HepG2 (cell line): ENCODE measurements around the gene ATRN. TPM values are rescaled to one million over a fixed set of nuclear protein-coding genes. Genes with fewer than 3 reads are reported as not detected.

Experiments used
- ATAC-seq: fragments of 200-7000 bp; cut with Tn5 transposase; 3 replicates; pipeline ENCODE4 v1.9.1; 2020; ENCODE audit warnings: mild to moderate bottlenecking, moderate library complexity
- BruUV-seq: library from RNA; stranded (reverse); fragments of 400-500 nt; replicated peaks from 2 replicates; lab custom pipeline; 2021; lab: Mats Ljungman, UMichigan
- CTCF ChIA-PET: fragments of 300-600 bp; formaldehyde crosslinking; extraction: SDS; loops from one replicate; lab custom pipeline; 2021; ENCODE audit warnings: low total read pairs, inconsistent platforms, low intra/inter-chr PET ratio; lab: Yijun Ruan, JAX
- POLR2A ChIA-PET: fragments of 350-600 bp; sonication (Branson Sonifier 250); formaldehyde crosslinking; loops from one replicate; lab custom pipeline; 2020; ENCODE audit warnings: antibody characterized with exemption, inconsistent platforms; lab: Yijun Ruan, JAX
- DNase-seq: peaks from one replicate; pipeline ENCODE4 v3.0.0-alpha.2; 2015; ENCODE audit warnings: low spot score
- FAIRE-seq: peaks from 3 replicates; lab custom pipeline; 2011; peaks lifted over from hg19 to GRCh38; lab: Jason Lieb, UNC
- H2AFZ ChIP-seq: one replicate; pipeline ENCODE4 v1.6.1; 2011; ENCODE audit warnings: low read length, inconsistent platforms
- H3K27ac ChIP-seq: fragments of 300-600 bp; 3 replicates; pipeline ENCODE4 v1.8.0; 2011; ENCODE audit warnings: mixed run types, mild to moderate bottlenecking, mixed read lengths, low read length, inconsistent platforms; ENCODE audit not compliant: insufficient read depth; ENCODE audit errors: extremely low read length
- H3K27me3 ChIP-seq, 2 experiments: fragments of 200-600 bp in 1 of 2; 2 replicates in 1 of 2; 3 replicates in 1 of 2; pipeline versions ENCODE4 v1.6.0 to v1.8.0; 2011; ENCODE audit warnings: low read length in 2 of 2, mild to moderate bottlenecking in 2 of 2, moderate library complexity in 2 of 2, inconsistent platforms in 1 of 2; ENCODE audit not compliant: insufficient read depth in 2 of 2, control insufficient read depth in 1 of 2
- H3K36me3 ChIP-seq, 2 experiments: fragments of 200-600 bp in 1 of 2; replicated peaks in 1 of 2; 2 replicates in 1 of 2; 3 replicates in 1 of 2; pipeline versions ENCODE4 v1.5.1 to v1.8.0; 2011; ENCODE audit warnings: low read length in 2 of 2, inconsistent platforms in 1 of 2; ENCODE audit not compliant: insufficient read depth in 2 of 2, control insufficient read depth in 1 of 2
- H3K4me1 ChIP-seq: 2 replicates; pipeline ENCODE4 v1.5.1; 2012; ENCODE audit warnings: low read length, inconsistent platforms; ENCODE audit not compliant: insufficient read depth
- H3K4me2 ChIP-seq: 2 replicates; pipeline ENCODE4 v1.6.0; 2011; ENCODE audit warnings: low read depth, low read length, inconsistent platforms
- H3K4me3 ChIP-seq, 3 experiments: fragments of 200-600 bp in 1 of 3; sonication (generic), shearing (Covaris generic) in 1 of 3; replicated peaks in 1 of 3; 2 replicates each; pipeline ENCODE4 v1.5.1; 2011 to 2016; ENCODE audit warnings: low read length in 3 of 3, inconsistent platforms in 2 of 3, low read depth in 2 of 3, mild to moderate bottlenecking in 2 of 3, control low read depth in 1 of 3, mixed read lengths in 1 of 3; ENCODE audit not compliant: insufficient read depth in 1 of 3
- H3K79me2 ChIP-seq: one replicate; pipeline ENCODE4 v1.6.1; 2011; ENCODE audit warnings: low read length, inconsistent platforms; ENCODE audit not compliant: insufficient read depth
- H3K9ac ChIP-seq: 2 replicates; pipeline ENCODE4 v1.6.0; 2011; ENCODE audit warnings: mild to moderate bottlenecking, low read depth, low read length, inconsistent platforms; ENCODE audit not compliant: insufficient read depth
- H3K9me3 ChIP-seq: 2 replicates; pipeline ENCODE4 v1.5.1; 2012; ENCODE audit warnings: mild to moderate bottlenecking, low read length
- H4K20me1 ChIP-seq: 2 replicates; pipeline ENCODE4 v1.6.0; 2011; ENCODE audit warnings: inconsistent platforms, mild to moderate bottlenecking, low read length, moderate library complexity; ENCODE audit not compliant: insufficient read depth
- ATF6 ChIP-seq: sonication (generic); formaldehyde crosslinking; conservative IDR thresholded peaks from 2 replicates; pipeline ENCODE4 v1.4.0; 2020; ENCODE audit warnings: missing genetic modification reagents
- BRCA1 ChIP-seq: sonication (generic); formaldehyde crosslinking; IDR thresholded peaks from 2 replicates; pipeline ENCODE4 v1.4.0; 2020; ENCODE audit warnings: missing genetic modification reagents
- CERS6 ChIP-seq: sonication (generic); formaldehyde crosslinking; IDR thresholded peaks from 2 replicates; pipeline ENCODE4 v1.5.0; 2020; ENCODE audit warnings: missing genetic modification reagents
- E2F2 ChIP-seq: sonication (generic); formaldehyde crosslinking; IDR thresholded peaks from 2 replicates; pipeline ENCODE4 v1.4.0; 2020; ENCODE audit warnings: missing genetic modification reagents, borderline replicate concordance
- EP300 ChIP-seq, 3 experiments: sonication (generic) in 1 of 3; formaldehyde crosslinking in 1 of 3; IDR thresholded peaks; 2 replicates each; pipeline versions ENCODE4 v1.5.1 to v1.6.1; 2011 to 2020; ENCODE audit warnings: low read depth in 2 of 3, low read length in 2 of 3, borderline replicate concordance in 1 of 3, improper control_type of control experiment in 1 of 3, mild to moderate bottlenecking in 1 of 3, missing genetic modification reagents in 1 of 3, moderate library complexity in 1 of 3
- GATA4 ChIP-seq: sonication (generic); IDR thresholded peaks from 2 replicates; pipeline ENCODE4 v1.6.1; 2016; ENCODE audit warnings: antibody characterized with exemption, low read depth, borderline replicate concordance
- HNF1B ChIP-seq: sonication (generic); formaldehyde crosslinking; IDR thresholded peaks from 2 replicates; pipeline ENCODE4 v1.5.1; 2020; ENCODE audit warnings: mild to moderate bottlenecking, moderate library complexity, missing genetic modification reagents
- KAT7 ChIP-seq: IDR thresholded peaks from 2 replicates; pipeline ENCODE4 v1.6.1; 2018; ENCODE audit warnings: borderline replicate concordance, missing compliant biosample characterization
- ZIK1 ChIP-seq: sonication (generic); formaldehyde crosslinking; IDR thresholded peaks from 2 replicates; pipeline ENCODE4 v1.5.0; 2020; ENCODE audit warnings: mild to moderate bottlenecking, low read depth, missing genetic modification reagents, borderline replicate concordance
- ZNF547 ChIP-seq: sonication (generic); formaldehyde crosslinking; IDR thresholded peaks from 2 replicates; pipeline ENCODE4 v1.5.1; 2020; ENCODE audit warnings: mild to moderate bottlenecking, missing genetic modification reagents
- ZNF644 ChIP-seq: IDR thresholded peaks from 2 replicates; pipeline ENCODE4 v1.6.1; 2016; ENCODE audit warnings: low read depth
- ZNF7 ChIP-seq: IDR thresholded peaks from 2 replicates; pipeline ENCODE4 v1.6.1; 2016; ENCODE audit warnings: missing biosample characterization, missing genetic modification reagents
- ZNF777 ChIP-seq: sonication (generic); formaldehyde crosslinking; IDR thresholded peaks from 2 replicates; pipeline ENCODE4 v1.4.0; 2020; ENCODE audit warnings: missing genetic modification reagents
- WGBS: methylation state at CpG from one replicate; pipeline ENCODE4 v1.1.6; 2017; ENCODE audit warnings: low lambda C conversion rate; 5-methylcytosine and 5-hydroxymethylcytosine counted together
- in situ Hi-C: cut with HindIII; loops from 2 replicates; pipeline ENCODE4 v1.10.0; 2017; ENCODE audit warnings: low pct_unique_long_range_greater_than_20kb; ENCODE audit not compliant: extremely low pct_ligation_motif_present
- intact Hi-C: fragments of 100-400 bp; cut with micrococcal nuclease; formaldehyde crosslinking; loops from one replicate; pipeline ENCODE4 v1.10.0; 2022; ENCODE audit not compliant: unreplicated experiment
- polyA plus RNA-seq, 8 experiments: library from polyadenylated mRNA; depleted of rRNA in 3 of 8; stranded (reverse) in 7 of 8; unstranded in 1 of 8; fragments of >200 nt; fragmentation: Illumina TruSeq in 4 of 8; extraction: Trizol in 4 of 8; gene quantifications; 2 replicates each; pipeline versions ENCODE4 v1.2.1 to v1.2.3, GENCODE V29; 2011 to 2016; ENCODE audit warnings: low read depth in 4 of 8, missing spikeins in 1 of 8, mixed read lengths in 1 of 8; ENCODE audit not compliant: insufficient read depth in 1 of 8
- total RNA-seq, 5 experiments: library from RNA; depleted of rRNA; stranded (reverse); fragments of >200 nt; fragmentation: Illumina TruSeq; extraction: Trizol; gene quantifications; 2 replicates each; pipeline ENCODE4 v1.2.3, GENCODE V29; 2016; ENCODE audit warnings: low read depth in 1 of 5
- TF ChIP-seq, protein P1 (sequence below): sonication (generic); formaldehyde crosslinking; IDR thresholded peaks from 2 replicates; pipeline ENCODE4 v1.8.1; 2023; ENCODE audit warnings: mild to moderate bottlenecking, missing genetic modification reagents, borderline replicate concordance

The ATRN gene
- total and polyA plus RNA-seq, 2 of the 13 experiments (the other 11 are each of a cell fraction or from before 2014, with no cell fraction given) = 44.2 to 81.1 TPM

GRCh38 chr20:3541887-3542721 is 71.3 kb downstream of the ATRN start (continued):
- TF ChIP-seq KAT7 (CRISPR knock-in tag) (peak; percentile 18; the same call in 1 of the 2 replicates), ATF6 (CRISPR knock-in tag) (peak; percentile 78; the same call in 1 of the 2 replicates), ZNF777 (CRISPR knock-in tag) (no peak)

GRCh38 chr20:3543901-3544507 is 73.2 kb downstream of the ATRN start:
- Histone ChIP-seq H3K9ac (no peak overlapping the region), H3K4me2 (no peak overlapping the region), H3K27ac (peak overlapping the region; percentile 86), H3K4me1 (peaks cover 77% of the 10 kb centered on the region), H4K20me1 (no peaks in the 10 kb centered on the region), H2AFZ (no peak overlapping the region), H3K36me3 (peaks cover 3 to 15% of the 10 kb centered on the region in 2 experiments), H3K4me3 (no peak overlapping the region), H3K9me3 (no peaks in the 10 kb centered on the region), H3K27me3 (no peaks in the 10 kb centered on the region), H3K79me2 (no peaks in the 10 kb centered on the region)
- POLR2A ChIA-PET = interaction anchor here (1.0 kb wide), 2 partner anchors 73 to 322 kb away, joined by 3 to 4 read pairs; partner anchors contain the start of gene ATRN
- BruUV-seq = no TSS peak
- CTCF ChIA-PET = no interaction called here
- 96% methylated on average over 6 of the region's 6 CpGs for WGBS
- in situ Hi-C loops = no loop called here
- intact Hi-C loops = loop anchor here (10.0 kb wide), 1 partner anchor 139 kb away; the partner anchor contains the start of gene DNAAF9
- ATAC-seq (no peak), DNase-seq (peak; percentile 78), FAIRE-seq (no peak)
- no peak for TF ChIP-seq BRCA1 (CRISPR knock-in tag)
- 0 out of 2 replicates have a peak, but pooled peaks have one; percentile 34 for TF ChIP-seq ZNF547 (CRISPR knock-in tag)
- TF ChIP-seq E2F2 (CRISPR knock-in tag) = 0 out of 2 replicates have a peak, but pooled peaks have one; percentile 2
- no peak for TF ChIP-seq EP300 (IDR thresholded peaks at IDR 0.05; ENCODE audit: low read depth in 2 of 2, low read length in 2 of 2)
- peak; percentile 51; the same call in 1 of the 2 replicates for TF ChIP-seq EP300 (CRISPR knock-in tag; IDR thresholded peaks at IDR 0.05; ENCODE audit: borderline replicate concordance)
- TF ChIP-seq ZNF644 (CRISPR knock-in tag) = 0 out of 2 replicates have a peak, but pooled peaks have one; percentile 14
- no peak for TF ChIP-seq ZIK1 (CRISPR knock-in tag)
- TF ChIP-seq CERS6 (CRISPR knock-in tag) = no peak
- TF ChIP-seq, protein P1, sequence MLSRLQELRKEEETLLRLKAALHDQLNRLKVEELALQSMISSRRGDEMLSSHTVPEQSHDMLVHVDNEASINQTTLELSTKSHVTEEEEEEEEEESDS (CRISPR knock-in tag) = no peak
- TF ChIP-seq ZNF7 (CRISPR knock-in tag) = no peak
- TF ChIP-seq HNF1B (CRISPR knock-in tag) = peak; percentile 85
- no peak for TF ChIP-seq GATA4
